Kidney (tissue), 14 donors: Measurements from ENCODE around the gene GAPT. TPM values are rescaled to one million over a fixed set of nuclear protein-coding genes. Genes with fewer than 3 reads are reported as not detected.
"Not testable (repeated sequence)": the region's sequence is repeated elsewhere in the genome, so short reads cannot be mapped to it uniquely, and the experiment has no call there.

Experiments used
- DNase-seq, 5 donors: peaks; one replicate each; pipeline ENCODE4 v3.0.0-alpha.2; 2013 to 2020
- FAIRE-seq: peaks from 2 replicates; lab custom pipeline; 2012; peaks lifted over from hg19 to GRCh38; lab: Jason Lieb, UNC
- H3K27ac ChIP-seq, 2 donors: one replicate each; pipeline ENCODE4 v1.7.0; 2013; ENCODE audit warnings: low read depth in 2 of 2, low read length in 2 of 2, inconsistent platforms in 1 of 2
- H3K27me3 ChIP-seq: one replicate; pipeline ENCODE4 v1.7.1; 2013; ENCODE audit warnings: low read length, inconsistent platforms; ENCODE audit not compliant: control insufficient read depth, insufficient read depth
- H3K36me3 ChIP-seq, 3 donors: one replicate each; pipeline versions ENCODE4 v1.7.0 to v1.7.1; 2013; ENCODE audit warnings: low read length in 3 of 3, control low read depth in 1 of 3, inconsistent platforms in 1 of 3; ENCODE audit not compliant: insufficient read depth in 3 of 3, control insufficient read depth in 2 of 3
- H3K4me1 ChIP-seq, 3 donors: one replicate each; pipeline versions ENCODE4 v1.7.0 to v1.7.1; 2013; ENCODE audit warnings: low read length in 3 of 3, inconsistent platforms in 1 of 3, low read depth in 1 of 3; ENCODE audit not compliant: control insufficient read depth in 2 of 3, insufficient read depth in 2 of 3
- H3K4me3 ChIP-seq, 3 donors: one replicate each; pipeline versions ENCODE4 v1.7.0 to v1.8.1; 2013; ENCODE audit warnings: low read length in 3 of 3, control low read depth in 1 of 3, inconsistent platforms in 1 of 3
- H3K9ac ChIP-seq, 3 donors: one replicate each; pipeline versions ENCODE4 v1.7.0 to v1.7.1; 2013; ENCODE audit warnings: low read length in 3 of 3, control low read depth in 1 of 3, inconsistent platforms in 1 of 3
- H3K9me3 ChIP-seq, 3 donors: one replicate each; pipeline versions ENCODE4 v1.7.0 to v1.7.1; 2013; ENCODE audit warnings: low read length in 3 of 3, control low read depth in 1 of 3, inconsistent platforms in 1 of 3; ENCODE audit not compliant: control insufficient read depth in 2 of 3, insufficient read depth in 1 of 3
- CTCF ChIP-seq: IDR thresholded peaks from 3 replicates; pipeline ENCODE4 v1.5.1; 2012; ENCODE audit warnings: mild to moderate bottlenecking, moderate library complexity, borderline replicate concordance; ENCODE audit not compliant: insufficient read depth; ENCODE audit errors: extremely low read depth
- intact Hi-C: fragments of 100-400 bp; cut with DNase I; formaldehyde crosslinking; loops from one replicate; pipeline ENCODE4 v1.11.1; 2022
- polyA plus RNA-seq: library from polyadenylated mRNA; stranded (reverse); fragments of 350-450 nt; fragmentation: Illumina TruSeq; extraction: RNeasy Lipid Tissue Mini Kit (QIAGEN cat#74804); gene quantifications from one replicate; pipeline ENCODE4 v1.2.3, GENCODE V29; 2014; ENCODE audit warnings: low read depth, low replicate concordance; ENCODE audit not compliant: insufficient read depth
- total RNA-seq: library from RNA; stranded (reverse); fragmentation: NEBNext Ultra II Directional; extraction: Animal tissue kit (Norgen Biotek cat#: 25700); gene quantifications from one replicate; pipeline ENCODE4 v1.2.1, GENCODE V29; 2021
- donor health status: control.
- donor health status: control.
- donor health status: control.
- donor health status: control.
- donor health status: control.
- donor health status: DM: yes; HTN: yes; CAD: no.
- donor health status: Normal renal cell carcinoma (clear cell type).

The GAPT gene
- total and polyA plus RNA-seq, 2 donors from 2014 or later = 0.32 to 3.9 TPM

GRCh38 chr5:58517198-58517597 lies 26.0 kb downstream of the GAPT start:
- TF ChIP-seq CTCF = no peak
- no peak overlapping the region for H3K4me3 ChIP-seq

GRCh38 chr5:58523956-58524355 lies 32.7 kb downstream of the GAPT start:
- Histone ChIP-seq H3K4me3 (no peak overlapping the region), H3K9me3 (no peaks in the 10 kb centered on the region), H3K4me1 (no peaks in the 10 kb centered on the region), H3K27me3 (no peaks in the 10 kb centered on the region), H3K27ac (no peak overlapping the region), H3K9ac (no peak overlapping the region), H3K36me3 (no peaks in the 10 kb centered on the region)
- FAIRE-seq (no peak), DNase-seq (no peak)
- intact Hi-C loops = no loop called here
- no peak for TF ChIP-seq CTCF

More at GRCh38 chr5:58517198-58517597, 26.0 kb downstream of the GAPT start:
- Histone ChIP-seq H3K27ac (no peak overlapping the region), H3K4me1 (no peaks in the 10 kb centered on the region), H3K9me3 (peaks cover 0 to 9% (median 4%) of the 10 kb centered on the region in 3 donors), H3K27me3 (no peaks in the 10 kb centered on the region), H3K36me3 (no peaks in the 10 kb centered on the region), H3K9ac (no peak overlapping the region)
- FAIRE-seq (no peak), DNase-seq (no peak)
- intact Hi-C loops = no loop called here

GRCh38 chr5:58524571-58524970 lies 33.3 kb downstream of the GAPT start:
- Histone ChIP-seq H3K9me3 (no peaks in the 10 kb centered on the region), H3K27ac (no peak overlapping the region), H3K9ac (no peak overlapping the region), H3K4me1 (no peaks in the 10 kb centered on the region), H3K4me3 (no peak overlapping the region), H3K36me3 (no peaks in the 10 kb centered on the region), H3K27me3 (no peaks in the 10 kb centered on the region)
- FAIRE-seq (no peak), DNase-seq (no peak)
- intact Hi-C loops = no loop called here
- TF ChIP-seq CTCF = no peak

GRCh38 chr5:58530942-58531490 lies 39.8 kb downstream of the GAPT start:
- no peak overlapping the region for H3K27ac ChIP-seq
- H3K9me3 ChIP-seq = no peaks in the 10 kb centered on the region
- DNase-seq (no peak), FAIRE-seq (no peak)
- no peak overlapping the region for H3K4me3 ChIP-seq
- no peak overlapping the region for H3K9ac ChIP-seq
- H3K4me1 ChIP-seq = no peaks in the 10 kb centered on the region
- no peaks in the 10 kb centered on the region for H3K36me3 ChIP-seq
- no peak for TF ChIP-seq CTCF
- H3K27me3 ChIP-seq = no peaks in the 10 kb centered on the region
- intact Hi-C loops = no loop called here

- intact Hi-C loops, H3K9me3 ChIP-seq, FAIRE-seq: not testable (repeated sequence)
These were observed 50.7 kb downstream of the GAPT start for GRCh38 chr5:58541935-58542334.

More at GRCh38 chr5:58541935-58542334, 50.7 kb downstream of the GAPT start:
- H3K27me3 ChIP-seq, H3K9ac ChIP-seq, H3K36me3 ChIP-seq, H3K4me3 ChIP-seq, DNase-seq, H3K4me1 ChIP-seq, H3K27ac ChIP-seq: not testable (repeated sequence)
